Body of pancreas (tissue), 4 donors: ENCODE measurements around the gene DLG2. TPM values are rescaled to one million over a fixed set of nuclear protein-coding genes. Genes with fewer than 3 reads are reported as not detected.

Source experiments
- ATAC-seq: fragments of 150-250 bp; one replicate; pipeline ENCODE4 v1.9.1; 2016
- DNase-seq, 4 donors: peaks; one replicate each; pipeline ENCODE4 v3.0.0-alpha.2; 2019
- H3K27ac ChIP-seq, 4 donors: fragments of 200-600 bp; sonication (generic); 1 replicate in 3 of 4; 2 replicates in 1 of 4; pipeline versions ENCODE4 v1.5.1 to v1.6.1; 2016 to 2019; ENCODE audit warnings: mild to moderate bottlenecking in 1 of 4, mixed read lengths in 1 of 4, moderate library complexity in 1 of 4
- H3K27me3 ChIP-seq, 2 donors: fragments of 200-600 bp; sonication (generic); one replicate each; pipeline ENCODE4 v1.6.0; 2016; ENCODE audit warnings: mild to moderate bottlenecking in 1 of 2
- H3K36me3 ChIP-seq, 2 donors: fragments of 200-600 bp; sonication (generic); replicated peaks in 1 of 2; 2 replicates each; pipeline ENCODE4 v1.5.1; 2016; ENCODE audit warnings: low read depth in 2 of 2; ENCODE audit not compliant: insufficient read depth in 1 of 2
- H3K4me1 ChIP-seq: fragments of 200-600 bp; sonication (generic); one replicate; pipeline ENCODE4 v1.6.0; 2016
- H3K4me3 ChIP-seq, 2 donors: fragments of 200-600 bp; sonication (generic); 1 replicate in 1 of 2; 2 replicates in 1 of 2; pipeline ENCODE4 v1.5.1; 2016 to 2019
- H3K9me3 ChIP-seq, 3 donors: fragments of 200-600 bp; sonication (generic); 1 replicate in 2 of 3; 2 replicates in 1 of 3; pipeline ENCODE4 v1.5.1; 2016
- CTCF ChIP-seq, 7 experiments: fragments of 450-650 bp in 4 of 7; fragments of 200-600 bp in 3 of 7; sonication (generic) in 3 of 7; IDR thresholded peaks; one replicate each; pipeline ENCODE4 v1.5.1; 2016 to 2019; ENCODE audit warnings: antibody characterized with exemption in 7 of 7
- POLR2A ChIP-seq, 3 donors: fragments of 450-650 bp; IDR thresholded peaks; one replicate each; pipeline ENCODE4 v1.6.1; 2016; ENCODE audit warnings: antibody characterized with exemption in 3 of 3, mild to moderate bottlenecking in 2 of 3
- WGBS, 2 donors: methylation state at CpG; one replicate each; pipeline ENCODE4 v1.1.5; 2017; 5-methylcytosine and 5-hydroxymethylcytosine counted together
- intact Hi-C: fragments of 100-400 bp; cut with DNase I; formaldehyde crosslinking; loops from one replicate; pipeline ENCODE4 v1.15.1; 2023
- total RNA-seq, 2 donors: library from RNA; depleted of rRNA; stranded (reverse); fragments of >200 nt; gene quantifications; one replicate each; pipeline ENCODE4 v1.1.0, GENCODE V29; 2016

Gene DLG2
- total RNA-seq, 2 donors from 2014 or later, result 6.0 to 13.2 TPM

- Histone ChIP-seq H3K9me3 (no peaks in the 10 kb centered on the region), H3K27me3 (no peaks in the 10 kb centered on the region), H3K27ac (peak overlapping the region in 3 of 4 donors; percentile 44 to 62 (median 57)), H3K36me3 (no peaks in the 10 kb centered on the region), H3K4me1 (peaks cover 7% of the 10 kb centered on the region), H3K4me3 (peak overlapping the region; percentile 13 to 40)
- 1 to 2% methylated on average over 19 to 29 of the region's 29 CpGs for WGBS, 2 donors
- peak; percentile 45 to 67 (median 52) for DNase-seq
- ATAC-seq, result peak; percentile 82
- no peak for TF ChIP-seq CTCF (IDR thresholded peaks at IDR 0.05)
- TF ChIP-seq POLR2A (IDR thresholded peaks at IDR 0.05), result peak in 2 of 3 donors; percentile 20 to 30
- intact Hi-C loops, result no loop called here
These were observed 906.3 kb downstream of the DLG2 start for GRCh38 chr11:84720706-84721402.

- H3K4me3 ChIP-seq, result peak overlapping the region; percentile 13 to 40
- no peaks in the 10 kb centered on the region for H3K36me3 ChIP-seq
- no peak for TF ChIP-seq POLR2A (IDR thresholded peaks at IDR 0.05)
- TF ChIP-seq CTCF (IDR thresholded peaks at IDR 0.05), result no peak
- 0 to 1% methylated on average over 22 to 26 of the region's 26 CpGs for WGBS, 2 donors
- peak overlapping the region in 3 of 4 donors; percentile 0 to 62 (median 57) for H3K27ac ChIP-seq
- no peaks in the 10 kb centered on the region for H3K27me3 ChIP-seq
- intact Hi-C loops, result loop anchor here (10.0 kb wide), 1 partner anchor 165 kb away; no protein-coding TSS in a partner anchor
- peak; percentile 49 for ATAC-seq
- peaks cover 7% of the 10 kb centered on the region for H3K4me1 ChIP-seq
- DNase-seq, result peak in 3 of 4 donors; percentile 15 to 35 (median 19)
- no peaks in the 10 kb centered on the region for H3K9me3 ChIP-seq
These were observed 907.1 kb downstream of the DLG2 start for GRCh38 chr11:84719935-84720577.

- Histone ChIP-seq H3K27ac (no peak overlapping the region), H3K36me3 (no peaks in the 10 kb centered on the region), H3K9me3 (no peaks in the 10 kb centered on the region), H3K27me3 (no peaks in the 10 kb centered on the region), H3K4me1 (no peaks in the 10 kb centered on the region), H3K4me3 (no peak overlapping the region)
- DNase-seq (peak; percentile 58 to 83 (median 76)), ATAC-seq (peak; percentile 87)
- 46% methylated on average over 1 of the region's 1 CpG; no CpG with 5 or more reads in 1 of the 2 donors for WGBS, 2 donors
- intact Hi-C loops, result loop anchor here (10.0 kb wide), 1 partner anchor 160 kb away; no protein-coding TSS in a partner anchor
- no peak for TF ChIP-seq POLR2A (IDR thresholded peaks at IDR 0.05)
- TF ChIP-seq CTCF (IDR thresholded peaks at IDR 0.05), result peak; percentile 20 to 89 (median 62)
These were observed 912.8 kb downstream of the DLG2 start for GRCh38 chr11:84714316-84714780.

- DNase-seq, result no peak
- Histone ChIP-seq H3K4me3 (no peak overlapping the region), H3K4me1 (no peaks in the 10 kb centered on the region), H3K36me3 (no peaks in the 10 kb centered on the region), H3K27ac (no peak overlapping the region), H3K27me3 (no peaks in the 10 kb centered on the region), H3K9me3 (no peaks in the 10 kb centered on the region)
- intact Hi-C loops, result no loop called here
- TF ChIP-seq POLR2A (IDR thresholded peaks at IDR 0.05) (no peak), CTCF (IDR thresholded peaks at IDR 0.05) (no peak)
- ATAC-seq, result no peak
- 79 to 87% methylated on average over 4 of the region's 4 CpGs for WGBS, 2 donors
These were observed 935.3 kb downstream of the DLG2 start for GRCh38 chr11:84691830-84692229.
